ENCODE measurements around the gene CAB39. TPM values are rescaled to one million over a fixed set of nuclear protein-coding genes. Genes with fewer than 3 reads are reported as not detected.

CAB39 gene
- total RNA-seq, 1 experiment from 2014 or later = 40.4 TPM

- Histone ChIP-seq H3K4me1 (no peaks in the 10 kb centered on the region), H3K9me3 (no peaks in the 10 kb centered on the region), H3K36me3 (ENCODE audit: control insufficient read depth, insufficient read depth, low read length) (no peaks in the 10 kb centered on the region), H3K4me3 (ENCODE audit: low read depth, low read length) (no peak overlapping the region), H3K27me3 (replicated peaks; ENCODE audit: control insufficient read depth, insufficient read depth, low read length) (no peaks in the 10 kb centered on the region; the same call in 1 of the 2 replicates)
- ChIA-PET POLR2A (no interaction called here), CTCF (no interaction called here)
- BruUV-seq (replicated peaks) = no TSS peak
- Mint-ChIP-seq H3K4me3 (ENCODE audit: unreplicated experiment) (no peak overlapping the region), H3K4me1 (ENCODE audit: low read depth, unreplicated experiment) (no peaks in the 10 kb centered on the region), H3K36me3 (ENCODE audit: insufficient read depth, unreplicated experiment) (peaks cover 9% of the 10 kb centered on the region), H3K9me3 (ENCODE audit: unreplicated experiment) (no peaks in the 10 kb centered on the region), H3K27me3 (ENCODE audit: insufficient read depth, unreplicated experiment) (no peaks in the 10 kb centered on the region), H3K27ac (ENCODE audit: unreplicated experiment) (no peak overlapping the region)
- DNase-seq = no peak
- TF ChIP-seq CTCF (IDR thresholded peaks at IDR 0.05; ENCODE audit: insufficient read depth in 1 of 2, low read depth in 1 of 2, low read length in 1 of 2, severe bottlenecking in 1 of 2, unreplicated experiment in 1 of 2) = no peak
- intact Hi-C loops (cut with micrococcal nuclease; ENCODE audit: unreplicated experiment) = no loop called here
Observed at GRCh38 chr2:230819433-230819832, 106.8 kb downstream of the CAB39 start.

- no peak overlapping the region for H3K4me3 ChIP-seq (ENCODE audit: low read depth, low read length)
- no peak for DNase-seq
- H3K4me1 ChIP-seq = no peaks in the 10 kb centered on the region
- ChIA-PET CTCF (no interaction called here), POLR2A (no interaction called here)
- no TSS peak for BruUV-seq (replicated peaks)
- no peaks in the 10 kb centered on the region for H3K4me1 Mint-ChIP-seq (ENCODE audit: low read depth, unreplicated experiment)
- intact Hi-C loops (cut with micrococcal nuclease; ENCODE audit: unreplicated experiment) = no loop called here
- H3K36me3 ChIP-seq (ENCODE audit: control insufficient read depth, insufficient read depth, low read length) = no peaks in the 10 kb centered on the region
- no peaks in the 10 kb centered on the region for H3K27me3 Mint-ChIP-seq (ENCODE audit: insufficient read depth, unreplicated experiment)
- no peaks in the 10 kb centered on the region for H3K9me3 ChIP-seq
- TF ChIP-seq CTCF (IDR thresholded peaks at IDR 0.05; ENCODE audit: insufficient read depth in 1 of 2, low read depth in 1 of 2, low read length in 1 of 2, severe bottlenecking in 1 of 2, unreplicated experiment in 1 of 2) = no peak
- H3K27me3 ChIP-seq (replicated peaks; ENCODE audit: control insufficient read depth, insufficient read depth, low read length) = no peaks in the 10 kb centered on the region; the same call in 1 of the 2 replicates
- no peak overlapping the region for H3K27ac Mint-ChIP-seq (ENCODE audit: unreplicated experiment)
- H3K36me3 Mint-ChIP-seq (ENCODE audit: insufficient read depth, unreplicated experiment) = peaks cover 7% of the 10 kb centered on the region
- no peaks in the 10 kb centered on the region for H3K9me3 Mint-ChIP-seq (ENCODE audit: unreplicated experiment)
- no peak overlapping the region for H3K4me3 Mint-ChIP-seq (ENCODE audit: unreplicated experiment)
Observed at GRCh38 chr2:230821261-230821990, 108.8 kb downstream of the CAB39 start.

DNA sequence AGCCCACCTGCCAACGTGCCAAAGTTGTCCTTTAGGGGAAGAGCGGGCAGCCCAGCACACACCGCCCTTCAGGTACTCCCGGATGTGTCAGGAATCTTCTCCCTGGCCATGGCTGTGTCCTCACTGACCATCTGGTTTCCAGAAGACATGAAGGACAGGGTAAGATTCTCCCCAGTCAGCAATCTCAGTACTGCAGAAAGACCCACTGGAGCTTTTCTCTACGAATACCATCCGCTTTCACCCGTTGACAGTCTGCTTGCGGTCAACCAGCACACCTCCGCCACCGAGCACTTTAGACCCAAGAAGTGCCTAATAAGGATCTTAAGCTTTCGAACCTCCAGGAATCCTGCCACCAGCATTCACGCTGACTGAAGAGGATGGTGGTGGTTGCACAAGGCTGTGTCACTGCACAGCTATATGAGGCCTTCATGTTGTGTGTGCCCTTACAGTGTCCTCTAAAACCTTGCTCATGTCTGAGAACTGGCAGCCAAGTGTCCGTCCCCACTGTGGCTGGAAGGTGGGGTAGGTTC, 109.4 kb downstream of the CAB39 start:
- Histone ChIP-seq H3K36me3 (ENCODE audit: control insufficient read depth, insufficient read depth, low read length) (no peaks in the 10 kb centered on the region), H3K9me3 (no peaks in the 10 kb centered on the region), H3K4me1 (no peaks in the 10 kb centered on the region), H3K27me3 (replicated peaks; ENCODE audit: control insufficient read depth, insufficient read depth, low read length) (no peaks in the 10 kb centered on the region; the same call in 1 of the 2 replicates), H3K4me3 (ENCODE audit: low read depth, low read length) (no peak overlapping the region)
- POLR2A ChIA-PET = no interaction called here
- H3K9me3 Mint-ChIP-seq (ENCODE audit: unreplicated experiment) = no peaks in the 10 kb centered on the region
- CTCF ChIA-PET = no interaction called here
- BruUV-seq (replicated peaks) = no TSS peak
- no peaks in the 10 kb centered on the region for H3K27me3 Mint-ChIP-seq (ENCODE audit: insufficient read depth, unreplicated experiment)
- intact Hi-C loops (cut with micrococcal nuclease; ENCODE audit: unreplicated experiment) = no loop called here
- H3K27ac Mint-ChIP-seq (ENCODE audit: unreplicated experiment) = no peak overlapping the region
- no peaks in the 10 kb centered on the region for H3K4me1 Mint-ChIP-seq (ENCODE audit: low read depth, unreplicated experiment)
- peaks cover under 1% of the 10 kb centered on the region for H3K36me3 Mint-ChIP-seq (ENCODE audit: insufficient read depth, unreplicated experiment)
- H3K4me3 Mint-ChIP-seq (ENCODE audit: unreplicated experiment) = no peak overlapping the region
- no peak for DNase-seq
- no peak for TF ChIP-seq CTCF (IDR thresholded peaks at IDR 0.05; ENCODE audit: insufficient read depth in 1 of 2, low read depth in 1 of 2, low read length in 1 of 2, severe bottlenecking in 1 of 2, unreplicated experiment in 1 of 2)

Measured in Caco-2 (cell line).